Loucy (cell line): Measurements from ENCODE around the gene TMEM225B.

Experiments
- H2AFZ ChIP-seq: fragments of 200-600 bp; sonication (generic); 2 replicates; pipeline ENCODE4 v1.6.0; 2016; ENCODE audit warnings: antibody characterized with exemption, mild to moderate bottlenecking, low read length, moderate library complexity
- H3F3A ChIP-seq: fragments of 200-600 bp; 2 replicates; pipeline ENCODE4 v1.6.0; 2016; ENCODE audit warnings: antibody characterized with exemption, low read depth, mild to moderate bottlenecking
- H3K27me3 ChIP-seq: fragments of 200-600 bp; sonication (generic); 2 replicates; pipeline ENCODE4 v1.6.1; 2014; ENCODE audit warnings: low read length, mild to moderate bottlenecking; ENCODE audit not compliant: insufficient read depth, poor library complexity, severe bottlenecking
- H3K36me3 ChIP-seq: fragments of 200-600 bp; sonication (generic); 2 replicates; pipeline ENCODE4 v1.6.1; 2016; ENCODE audit warnings: low read length; ENCODE audit not compliant: insufficient read depth
- H3K4me1 ChIP-seq: fragments of 200-600 bp; sonication (generic); 2 replicates; pipeline ENCODE4 v1.5.1; 2014; ENCODE audit warnings: low read length, mild to moderate bottlenecking; ENCODE audit not compliant: insufficient read depth, poor library complexity, severe bottlenecking
- H3K4me2 ChIP-seq: fragments of 200-600 bp; sonication (generic); 2 replicates; pipeline ENCODE4 v1.6.0; 2014; ENCODE audit warnings: antibody characterized with exemption, low read length, low read depth, mild to moderate bottlenecking; ENCODE audit not compliant: poor library complexity, severe bottlenecking
- H3K4me3 ChIP-seq: fragments of 200-600 bp; sonication (generic); 2 replicates; pipeline ENCODE4 v1.5.1; 2014; ENCODE audit warnings: low read length, mild to moderate bottlenecking, mixed read lengths; ENCODE audit not compliant: poor library complexity, severe bottlenecking
- H3K79me2 ChIP-seq: fragments of 200-600 bp; sonication (generic); 2 replicates; pipeline ENCODE4 v1.6.1; 2014; ENCODE audit warnings: low read length; ENCODE audit not compliant: insufficient read depth
- H3K9ac ChIP-seq: fragments of 200-600 bp; sonication (generic); 2 replicates; pipeline ENCODE4 v1.6.0; 2014; ENCODE audit warnings: mild to moderate bottlenecking, low read depth, low read length, moderate library complexity; ENCODE audit not compliant: poor library complexity, severe bottlenecking
- H3K9me2 ChIP-seq: fragments of 200-600 bp; sonication (generic); replicated peaks from 2 replicates; pipeline ENCODE4 v1.6.1; 2016; ENCODE audit warnings: low read depth, low read length, mixed read lengths
- H3K9me3 ChIP-seq: fragments of 200-600 bp; sonication (generic); 2 replicates; pipeline ENCODE4 v1.6.1; 2014; ENCODE audit warnings: mild to moderate bottlenecking, antibody characterized with exemption, low read length, low read depth; ENCODE audit not compliant: insufficient read depth
- H4K20me1 ChIP-seq: fragments of 200-600 bp; sonication (generic); 2 replicates; pipeline ENCODE4 v1.6.0; 2014; ENCODE audit warnings: antibody characterized with exemption, low read length, mild to moderate bottlenecking; ENCODE audit not compliant: insufficient read depth, poor library complexity, severe bottlenecking
- CTCF ChIP-seq: fragments of 200-600 bp; sonication (generic); conservative IDR thresholded peaks from 2 replicates; pipeline ENCODE4 v1.5.1; 2014; ENCODE audit warnings: mild to moderate bottlenecking, antibody characterized with exemption, low read length
- EZH2phosphoT487 ChIP-seq: fragments of 200-600 bp; IDR thresholded peaks from 2 replicates; pipeline ENCODE4 v1.6.1; 2018; ENCODE audit warnings: antibody characterized with exemption, mild to moderate bottlenecking, moderate library complexity, borderline replicate concordance

TMEM225B gene

GRCh38 chr7:99615989-99616358, 17.9 kb downstream of the TMEM225B start:
- Histone ChIP-seq H3K4me1 (peaks cover 35% of the 10 kb centered on the region), H2AFZ (peak overlapping the region; percentile 95), H3K9me2 (no peaks in the 10 kb centered on the region), H3K4me3 (peak overlapping the region; percentile 98), H3K9me3 (no peaks in the 10 kb centered on the region), H3K9ac (peak overlapping the region; percentile 93), H3K27me3 (no peaks in the 10 kb centered on the region), H3F3A (no peaks in the 10 kb centered on the region), H3K36me3 (peaks cover 23% of the 10 kb centered on the region; the same call in 1 of the 2 replicates), H4K20me1 (peaks cover 12% of the 10 kb centered on the region), H3K79me2 (peaks cover 43% of the 10 kb centered on the region), H3K4me2 (peak overlapping the region; percentile 100)
- TF ChIP-seq EZH2phosphoT487 = no peak
- TF ChIP-seq CTCF = no peak

GRCh38 chr7:99616359-99617191, 18.5 kb downstream of the TMEM225B start, which contains the start of gene ZSCAN25:
TSS of gene ZSCAN25 (plus strand) at chr7:99616946. CDS start at chr7:99619607, 2,661 bp downstream.
- Histone ChIP-seq H3K79me2 (peaks cover 49% of the 10 kb centered on the region), H2AFZ (peak within 1 kb of the TSS; percentile 95), H3K36me3 (peaks cover 29% of the 10 kb centered on the region; the same call in 1 of the 2 replicates), H4K20me1 (peaks cover 12% of the 10 kb centered on the region), H3F3A (no peaks in the 10 kb centered on the region), H3K4me3 (peak within 1 kb of the TSS; percentile 98), H3K27me3 (no peaks in the 10 kb centered on the region), H3K9me3 (no peaks in the 10 kb centered on the region), H3K9me2 (no peaks in the 10 kb centered on the region), H3K4me2 (peak within 1 kb of the TSS; percentile 100), H3K4me1 (peaks cover 41% of the 10 kb centered on the region), H3K9ac (peak within 1 kb of the TSS; percentile 93)
- TF ChIP-seq EZH2phosphoT487 (no peak), CTCF (peak; percentile 64)

- TF ChIP-seq CTCF = no peak
- no peak for TF ChIP-seq EZH2phosphoT487
- Histone ChIP-seq H3K36me3 (peaks cover 30% of the 10 kb centered on the region; the same call in 1 of the 2 replicates), H3K79me2 (peaks cover 56% of the 10 kb centered on the region)
Observed at GRCh38 chr7:99617192-99617781, 19.2 kb downstream of the TMEM225B start.

More at GRCh38 chr7:99617192-99617781, 19.2 kb downstream of the TMEM225B start:
- H3K9me2 ChIP-seq = no peaks in the 10 kb centered on the region
- no peaks in the 10 kb centered on the region for H3K9me3 ChIP-seq
- H3K4me1 ChIP-seq = peaks cover 47% of the 10 kb centered on the region
- peak overlapping the region; percentile 95 for H2AFZ ChIP-seq
- peaks cover 12% of the 10 kb centered on the region for H4K20me1 ChIP-seq
- no peaks in the 10 kb centered on the region for H3K27me3 ChIP-seq
- H3K4me3 ChIP-seq = peak overlapping the region; percentile 98
- no peaks in the 10 kb centered on the region for H3F3A ChIP-seq
- H3K9ac ChIP-seq = peak overlapping the region; percentile 93
- H3K4me2 ChIP-seq = peak overlapping the region; percentile 100
